GM23248 (cell line): ENCODE measurements around the gene MAG. TPM values are rescaled to one million over a fixed set of nuclear protein-coding genes. Genes with fewer than 3 reads are reported as not detected.

ENCODE experiments used
- DNase-seq: peaks from one replicate; pipeline ENCODE4 v3.0.0-alpha.2; 2015
- H2AFZ ChIP-seq: fragments of 200-600 bp; sonication (generic); 2 replicates; pipeline ENCODE4 v1.6.1; 2016; ENCODE audit warnings: antibody characterized with exemption
- H3F3A ChIP-seq: fragments of 200-600 bp; sonication (generic); 2 replicates; pipeline ENCODE4 v1.6.1; 2016; ENCODE audit warnings: mild to moderate bottlenecking, antibody characterized with exemption, mixed run types; ENCODE audit not compliant: insufficient read depth
- H3K27ac ChIP-seq: fragments of 200-600 bp; sonication (generic); 2 replicates; pipeline ENCODE4 v1.5.1; 2016; ENCODE audit warnings: mild to moderate bottlenecking
- H3K27me3 ChIP-seq: fragments of 200-600 bp; sonication (generic); replicated peaks from 2 replicates; pipeline ENCODE4 v1.6.1; 2016; ENCODE audit warnings: mild to moderate bottlenecking; ENCODE audit not compliant: insufficient read depth
- H3K36me3 ChIP-seq: fragments of 200-600 bp; sonication (generic); 2 replicates; pipeline ENCODE4 v1.6.1; 2016; ENCODE audit warnings: low read depth, mild to moderate bottlenecking
- H3K4me1 ChIP-seq: fragments of 200-600 bp; sonication (generic); 2 replicates; pipeline ENCODE4 v1.6.1; 2016; ENCODE audit warnings: mild to moderate bottlenecking; ENCODE audit not compliant: insufficient read depth
- H3K4me2 ChIP-seq: fragments of 200-600 bp; sonication (generic); one replicate; pipeline ENCODE4 v1.6.1; 2016; ENCODE audit warnings: mild to moderate bottlenecking; ENCODE audit not compliant: unreplicated experiment
- H3K4me3 ChIP-seq: fragments of 200-600 bp; sonication (generic); 2 replicates; pipeline ENCODE4 v1.5.1; 2016; ENCODE audit warnings: mild to moderate bottlenecking
- H3K79me2 ChIP-seq: fragments of 200-600 bp; sonication (generic); 2 replicates; pipeline ENCODE4 v1.6.1; 2016; ENCODE audit warnings: mild to moderate bottlenecking; ENCODE audit not compliant: insufficient read depth
- H3K9ac ChIP-seq: fragments of 200-600 bp; sonication (generic); 2 replicates; pipeline ENCODE4 v1.6.1; 2016; ENCODE audit warnings: mild to moderate bottlenecking
- H3K9me2 ChIP-seq: fragments of 200-600 bp; sonication (generic); 2 replicates; pipeline ENCODE4 v1.6.1; 2016; ENCODE audit warnings: mixed run types, mild to moderate bottlenecking, moderate library complexity; ENCODE audit not compliant: insufficient read depth
- H3K9me3 ChIP-seq: fragments of 200-600 bp; sonication (generic); one replicate; pipeline ENCODE4 v1.6.1; 2017; ENCODE audit warnings: low read depth
- H4K20me1 ChIP-seq: fragments of 200-600 bp; sonication (generic); 2 replicates; pipeline ENCODE4 v1.6.0; 2016; ENCODE audit not compliant: insufficient read depth
- EZH2 ChIP-seq: fragments of 200-600 bp; sonication (generic); IDR thresholded peaks from 2 replicates; pipeline ENCODE4 v1.6.1; 2018; ENCODE audit warnings: antibody characterized with exemption, mild to moderate bottlenecking; ENCODE audit not compliant: insufficient read depth, poor library complexity, severe bottlenecking
- EZH2phosphoT487 ChIP-seq: fragments of 200-600 bp; sonication (generic); IDR thresholded peaks from 2 replicates; pipeline ENCODE4 v1.6.1; 2018; ENCODE audit warnings: antibody characterized with exemption, moderate library complexity, mild to moderate bottlenecking, low read depth; ENCODE audit not compliant: insufficient read depth
- WGBS, 2 experiments: methylation state at CpG; one replicate each; pipeline ENCODE4 v1.1.6; 2015 to 2017; ENCODE audit warnings: low lambda C conversion rate in 2 of 2, low coverage in 1 of 2; ENCODE audit errors: missing lambda C conversion rate in 2 of 2; 5-methylcytosine and 5-hydroxymethylcytosine counted together
- in situ Hi-C: fragments of 300-500 bp; cut with MboI; formaldehyde crosslinking; loops from 2 replicates; pipeline ENCODE4 v1.15.0; 2020
- polyA plus RNA-seq: library from polyadenylated mRNA; unstranded; fragments of >200 nt; fragmentation: Nextera tagmentation; extraction: Ambion mirVana; gene quantifications from 2 replicates; pipeline ENCODE4 v1.2.1, GENCODE V29; 2016
- total RNA-seq: library from RNA; depleted of rRNA; stranded (reverse); fragments of >200 nt; shearing (Covaris generic); gene quantifications from 2 replicates; pipeline ENCODE4 v1.2.3, GENCODE V29; 2014

The MAG gene
- total and polyA plus RNA-seq, 2 experiments from 2014 or later, result not detected

GRCh38 chr19:35327642-35328041 is 35.7 kb downstream of the MAG start:
- no peaks in the 10 kb centered on the region for H3F3A ChIP-seq
- no peak overlapping the region for H3K27ac ChIP-seq
- H3K36me3 ChIP-seq, result no peaks in the 10 kb centered on the region
- TF ChIP-seq EZH2phosphoT487 (no peak), EZH2 (no peak)
- H2AFZ ChIP-seq, result no peak overlapping the region
- H3K79me2 ChIP-seq, result no peaks in the 10 kb centered on the region
- DNase-seq, result no peak
- H3K9ac ChIP-seq, result no peak overlapping the region
- H4K20me1 ChIP-seq, result no peaks in the 10 kb centered on the region
- H3K4me1 ChIP-seq, result no peaks in the 10 kb centered on the region
- 83% methylated on average over 4 of the region's 4 CpGs for WGBS, 2 experiments
- in situ Hi-C loops, result no loop called here
- no peaks in the 10 kb centered on the region for H3K9me3 ChIP-seq
- no peak overlapping the region for H3K4me2 ChIP-seq
- H3K9me2 ChIP-seq, result no peaks in the 10 kb centered on the region
- peaks cover 30% of the 10 kb centered on the region for H3K27me3 ChIP-seq
- H3K4me3 ChIP-seq, result no peak overlapping the region

GRCh38 chr19:35328851-35329285 is 36.9 kb downstream of the MAG start, which contains the start of gene CD22:
TSS of gene CD22 (plus strand) at chr19:35329187. CDS start at chr19:35332041, 2,854 bp downstream.
- no peak within 1 kb of the TSS for H3K4me3 ChIP-seq
- H4K20me1 ChIP-seq, result no peaks in the 10 kb centered on the region
- no peak within 1 kb of the TSS for H3K27ac ChIP-seq
- 73 to 81% methylated on average over 12 of the region's 12 CpGs for WGBS, 2 experiments
- DNase-seq, result no peak
- H3K9me2 ChIP-seq, result no peaks in the 10 kb centered on the region
- H3K4me2 ChIP-seq, result no peak within 1 kb of the TSS
- H3K27me3 ChIP-seq, result peaks cover 30% of the 10 kb centered on the region
- no peak within 1 kb of the TSS for H3K9ac ChIP-seq
- in situ Hi-C loops, result no loop called here
- H2AFZ ChIP-seq, result no peak within 1 kb of the TSS
- no peaks in the 10 kb centered on the region for H3F3A ChIP-seq
- no peaks in the 10 kb centered on the region for H3K79me2 ChIP-seq
- TF ChIP-seq EZH2 (no peak), EZH2phosphoT487 (no peak)
- H3K9me3 ChIP-seq, result no peaks in the 10 kb centered on the region
- H3K36me3 ChIP-seq, result no peaks in the 10 kb centered on the region
- no peaks in the 10 kb centered on the region for H3K4me1 ChIP-seq

- Histone ChIP-seq H3F3A (no peaks in the 10 kb centered on the region), H3K9me3 (no peaks in the 10 kb centered on the region), H3K9me2 (no peaks in the 10 kb centered on the region), H3K27me3 (peaks cover 30% of the 10 kb centered on the region), H3K4me1 (no peaks in the 10 kb centered on the region), H2AFZ (no peak overlapping the region), H3K4me3 (no peak overlapping the region), H3K9ac (no peak overlapping the region), H3K27ac (no peak overlapping the region), H4K20me1 (no peaks in the 10 kb centered on the region), H3K4me2 (no peak overlapping the region), H3K79me2 (no peaks in the 10 kb centered on the region), H3K36me3 (no peaks in the 10 kb centered on the region)
- in situ Hi-C loops, result no loop called here
- no peak for TF ChIP-seq EZH2phosphoT487
- TF ChIP-seq EZH2, result no peak
- 36 to 38% methylated on average over 4 of the region's 4 CpGs for WGBS, 2 experiments
- DNase-seq, result no peak
These were observed 37.4 kb downstream of the MAG start for GRCh38 chr19:35329323-35329722.

GRCh38 chr19:35330475-35330874 is 38.5 kb downstream of the MAG start:
- in situ Hi-C loops, result no loop called here
- H3K36me3 ChIP-seq, result no peaks in the 10 kb centered on the region
- no peak for DNase-seq
- no peak overlapping the region for H3K9ac ChIP-seq
- H3K4me3 ChIP-seq, result no peak overlapping the region
- peaks cover 30% of the 10 kb centered on the region for H3K27me3 ChIP-seq
- no peaks in the 10 kb centered on the region for H4K20me1 ChIP-seq
- H3K9me2 ChIP-seq, result no peaks in the 10 kb centered on the region
- H3K27ac ChIP-seq, result no peak overlapping the region
- 46 to 50% methylated on average over 7 of the region's 7 CpGs for WGBS, 2 experiments
- no peaks in the 10 kb centered on the region for H3K4me1 ChIP-seq
- H2AFZ ChIP-seq, result no peak overlapping the region
- no peak for TF ChIP-seq EZH2
- TF ChIP-seq EZH2phosphoT487, result no peak
- no peaks in the 10 kb centered on the region for H3F3A ChIP-seq
- H3K9me3 ChIP-seq, result no peaks in the 10 kb centered on the region
- no peaks in the 10 kb centered on the region for H3K79me2 ChIP-seq
- H3K4me2 ChIP-seq, result no peak overlapping the region

- Histone ChIP-seq H3K27ac (no peak overlapping the region), H3K9ac (no peak overlapping the region), H3K4me2 (no peak overlapping the region), H3K9me2 (no peaks in the 10 kb centered on the region), H3F3A (no peaks in the 10 kb centered on the region), H3K9me3 (no peaks in the 10 kb centered on the region), H3K36me3 (no peaks in the 10 kb centered on the region), H3K4me1 (no peaks in the 10 kb centered on the region), H4K20me1 (no peaks in the 10 kb centered on the region), H3K79me2 (no peaks in the 10 kb centered on the region), H3K27me3 (peaks cover 21% of the 10 kb centered on the region), H3K4me3 (no peak overlapping the region), H2AFZ (no peak overlapping the region)
- WGBS, 2 experiments, result 15 to 18% methylated on average over 14 of the region's 14 CpGs
- DNase-seq, result no peak
- TF ChIP-seq EZH2, result no peak
- no peak for TF ChIP-seq EZH2phosphoT487
- in situ Hi-C loops, result no loop called here
These were observed 39.7 kb downstream of the MAG start for GRCh38 chr19:35331551-35332214.
